C4-2B (cell line): Measurements from ENCODE around the gene REEP3.

Experiments
- ZFX ChIP-seq: fragments of 450-650 bp; IDR thresholded peaks from 2 replicates; pipeline ENCODE4 v1.6.1; 2017
- TF ChIP-seq, protein P1 (sequence below): fragments of 450-650 bp; conservative IDR thresholded peaks from 2 replicates; pipeline ENCODE4 v1.5.1; 2017; ENCODE audit warnings: mild to moderate bottlenecking

DNA sequence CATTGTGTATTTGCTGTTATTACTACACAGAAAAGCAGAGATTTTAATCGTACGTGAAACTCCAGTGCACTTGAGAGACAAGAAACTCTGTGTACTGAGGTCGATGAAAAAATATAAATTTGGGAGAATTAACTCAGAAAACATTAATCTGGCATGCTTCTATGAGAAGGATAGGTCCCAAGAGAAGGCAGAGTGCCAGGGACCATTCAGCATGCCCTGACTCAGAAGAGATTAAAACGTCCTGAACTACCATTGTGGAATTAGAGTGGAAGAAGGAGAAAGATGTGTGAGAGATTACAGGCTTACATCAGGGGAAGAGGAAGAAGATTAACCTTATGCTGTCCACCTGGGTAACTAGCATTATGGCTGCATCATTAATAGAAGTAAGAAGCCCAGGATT is 72.4 kb downstream of the REEP3 start:
- TF ChIP-seq, protein P1, sequence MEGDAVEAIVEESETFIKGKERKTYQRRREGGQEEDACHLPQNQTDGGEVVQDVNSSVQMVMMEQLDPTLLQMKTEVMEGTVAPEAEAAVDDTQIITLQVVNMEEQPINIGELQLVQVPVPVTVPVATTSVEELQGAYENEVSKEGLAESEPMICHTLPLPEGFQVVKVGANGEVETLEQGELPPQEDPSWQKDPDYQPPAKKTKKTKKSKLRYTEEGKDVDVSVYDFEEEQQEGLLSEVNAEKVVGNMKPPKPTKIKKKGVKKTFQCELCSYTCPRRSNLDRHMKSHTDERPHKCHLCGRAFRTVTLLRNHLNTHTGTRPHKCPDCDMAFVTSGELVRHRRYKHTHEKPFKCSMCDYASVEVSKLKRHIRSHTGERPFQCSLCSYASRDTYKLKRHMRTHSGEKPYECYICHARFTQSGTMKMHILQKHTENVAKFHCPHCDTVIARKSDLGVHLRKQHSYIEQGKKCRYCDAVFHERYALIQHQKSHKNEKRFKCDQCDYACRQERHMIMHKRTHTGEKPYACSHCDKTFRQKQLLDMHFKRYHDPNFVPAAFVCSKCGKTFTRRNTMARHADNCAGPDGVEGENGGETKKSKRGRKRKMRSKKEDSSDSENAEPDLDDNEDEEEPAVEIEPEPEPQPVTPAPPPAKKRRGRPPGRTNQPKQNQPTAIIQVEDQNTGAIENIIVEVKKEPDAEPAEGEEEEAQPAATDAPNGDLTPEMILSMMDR, result no peak
- TF ChIP-seq ZFX, result no peak
